NOMO-1 treated with DMSO at 0.1 percent for 48 hours (cell line): ENCODE results near the gene MYO6.
A peak's percentile ranks its signal among the peaks of the same experiment; 100 is the strongest.

ENCODE experiments used
- DNase-seq: peaks from one replicate; lab custom pipeline; 2025; ENCODE audit not compliant: unreplicated experiment; lab: John Stamatoyannopoulos, UW

MYO6 gene

DNA sequence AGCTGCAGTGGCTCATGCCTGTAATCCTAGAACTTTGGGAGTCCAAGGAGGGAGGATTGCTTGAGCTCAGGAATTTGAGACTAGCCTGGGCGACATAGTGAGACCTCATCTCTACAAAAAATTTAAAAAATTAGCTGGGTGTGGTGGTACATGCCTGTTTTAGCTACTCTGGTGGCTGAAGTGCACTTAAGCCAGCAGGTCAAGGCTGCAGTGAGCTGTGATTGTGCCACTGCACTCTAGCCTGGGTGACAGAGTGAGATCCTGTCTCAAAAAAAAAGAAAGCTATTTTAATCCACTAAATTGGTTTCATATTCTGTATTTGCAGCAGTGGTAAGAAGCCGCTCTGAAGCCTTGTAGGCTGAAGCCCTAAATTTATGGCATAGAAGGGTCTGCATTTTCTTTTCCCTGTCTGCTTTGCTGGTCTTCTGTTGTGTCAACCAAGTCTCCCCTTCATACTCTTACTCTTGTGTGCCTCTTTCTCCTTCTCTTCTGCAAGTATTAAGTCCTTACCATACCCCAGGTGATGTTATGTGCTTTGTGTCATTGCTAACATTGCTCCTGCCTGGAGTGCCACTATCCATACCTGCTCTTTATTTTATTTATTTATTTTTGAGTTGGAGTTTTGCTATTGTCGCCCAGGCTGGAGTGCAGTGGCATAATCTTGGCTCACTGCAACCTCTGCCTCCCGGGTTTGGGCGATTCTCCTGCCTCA is 70.9 kb downstream of the MYO6 start:
- DNase-seq = no peak

- DNase-seq = no peak
Observed at GRCh38 chr6:75824160-75824559, 75.1 kb downstream of the MYO6 start.

DNA sequence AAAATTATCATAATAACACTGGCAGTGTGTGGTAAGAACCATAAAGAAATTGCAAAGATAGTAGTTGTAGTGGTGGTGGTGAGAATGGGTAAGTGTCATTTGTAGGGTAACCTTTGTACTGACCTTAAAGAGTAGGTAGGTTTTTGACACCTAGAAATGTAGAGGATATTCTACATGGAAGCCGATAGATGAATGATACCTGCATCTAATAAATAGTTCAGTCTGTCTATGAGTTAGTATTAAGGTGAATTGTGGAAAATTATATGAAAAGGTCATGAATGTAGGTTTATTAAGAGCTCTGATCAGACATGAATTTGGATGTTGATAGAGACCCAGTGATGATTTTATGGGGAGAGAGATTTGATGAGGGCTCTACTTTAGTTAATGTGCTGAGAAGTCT is 78.1 kb downstream of the MYO6 start:
- DNase-seq = no peak

- no peak for DNase-seq
Observed at GRCh38 chr6:75830959-75831885, 82.2 kb downstream of the MYO6 start.

- DNase-seq = no peak
Observed at GRCh38 chr6:75834447-75834846, 85.4 kb downstream of the MYO6 start.

DNA sequence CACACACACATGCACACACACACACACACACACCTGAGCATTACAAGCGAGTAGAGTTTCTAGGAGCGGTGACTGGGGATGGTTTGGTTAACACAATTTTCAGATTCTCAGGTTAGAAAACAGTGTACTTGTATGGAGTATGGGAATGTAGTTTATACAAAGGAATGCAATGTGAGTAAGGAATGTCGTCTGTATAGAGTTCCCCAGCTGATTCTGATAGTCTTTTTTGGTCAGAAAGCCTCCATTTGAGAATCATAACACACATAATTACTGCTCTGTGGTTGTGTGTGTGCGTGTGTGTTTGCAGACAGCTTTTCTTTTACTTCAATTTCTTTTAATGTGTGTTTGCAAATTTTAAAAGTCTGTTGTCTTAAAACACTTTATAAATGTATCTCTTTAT is 93.2 kb downstream of the MYO6 start:
- no peak for DNase-seq

DNA sequence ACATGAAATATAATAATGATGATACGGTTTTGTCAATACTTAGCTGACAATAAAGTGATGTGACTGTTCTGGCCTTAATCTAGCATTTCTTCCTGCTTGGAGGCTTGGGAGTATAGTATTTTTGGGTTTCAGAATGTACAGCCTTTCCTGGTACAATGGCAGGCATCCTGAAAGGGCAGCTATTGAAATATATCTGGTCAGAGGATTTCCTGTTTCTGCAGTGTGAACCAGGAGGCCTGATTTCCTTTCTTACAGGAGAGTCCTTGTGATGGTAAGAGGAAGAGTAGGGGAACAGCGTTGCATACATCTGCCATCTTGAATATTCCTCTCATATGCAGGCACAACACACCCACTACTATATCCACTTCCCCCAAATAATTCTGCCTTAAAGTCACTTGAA is 93.7 kb downstream of the MYO6 start:
- DNase-seq = no peak

- DNase-seq = no peak
Observed at GRCh38 chr6:75843396-75843795, 94.4 kb downstream of the MYO6 start.

GRCh38 chr6:75848274-75848673 is 99.2 kb downstream of the MYO6 start:
- no peak for DNase-seq

GRCh38 chr6:75849329-75850025 is 100.4 kb downstream of the MYO6 start:
- DNase-seq = no peak

GRCh38 chr6:75850026-75850833 is 101.2 kb downstream of the MYO6 start:
- peak; percentile 37 for DNase-seq

GRCh38 chr6:75852721-75853120 is 103.7 kb downstream of the MYO6 start:
- DNase-seq = peak; percentile 21

DNA sequence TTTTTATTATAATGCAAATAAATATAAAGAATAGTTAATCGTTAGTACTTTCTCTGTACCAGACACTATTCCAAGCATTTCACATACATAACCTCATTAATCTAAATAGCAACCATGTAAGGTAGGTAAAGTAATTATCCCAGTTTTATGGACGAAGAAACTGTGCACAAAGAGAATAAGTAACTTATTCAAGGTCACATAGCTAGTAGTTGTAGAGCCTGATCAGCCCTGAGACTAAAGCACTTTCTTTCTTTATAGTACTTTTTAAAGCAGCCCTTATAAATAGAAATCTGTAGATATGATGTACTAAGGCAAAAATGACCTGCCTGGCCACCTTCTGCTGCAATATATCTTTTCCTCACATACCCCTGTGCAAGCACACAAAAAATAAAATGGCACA is 104.8 kb downstream of the MYO6 start:
- DNase-seq = no peak

DNA sequence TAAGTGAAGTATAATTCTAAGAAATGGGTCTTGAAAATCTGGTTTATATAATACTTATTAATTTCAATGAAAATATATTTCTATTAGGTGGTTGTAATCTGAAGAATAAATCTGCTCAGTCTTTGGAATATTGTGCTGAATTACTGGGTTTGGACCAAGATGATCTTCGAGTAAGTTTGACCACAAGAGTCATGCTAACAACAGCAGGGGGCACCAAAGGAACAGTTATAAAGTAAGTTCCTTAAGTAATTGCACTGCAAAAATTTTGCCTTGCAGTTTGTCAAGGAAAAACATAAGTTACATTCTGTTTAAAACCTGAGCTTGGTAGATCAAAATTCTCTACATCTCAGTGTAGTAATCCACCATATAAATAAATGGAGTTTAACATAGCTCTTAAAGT is 106.0 kb downstream of the MYO6 start:
- peak; percentile 53 for DNase-seq

- no peak for DNase-seq
Observed at GRCh38 chr6:75856902-75857301, 107.9 kb downstream of the MYO6 start.

GRCh38 chr6:75863001-75863400 is 114.0 kb downstream of the MYO6 start:
- no peak for DNase-seq

- DNase-seq = no peak
Observed at GRCh38 chr6:75863784-75864183, 114.7 kb downstream of the MYO6 start.

GRCh38 chr6:75864446-75864845 is 115.4 kb downstream of the MYO6 start:
- no peak for DNase-seq

- DNase-seq = no peak
Observed at GRCh38 chr6:75870389-75870788, 121.3 kb downstream of the MYO6 start.

DNA sequence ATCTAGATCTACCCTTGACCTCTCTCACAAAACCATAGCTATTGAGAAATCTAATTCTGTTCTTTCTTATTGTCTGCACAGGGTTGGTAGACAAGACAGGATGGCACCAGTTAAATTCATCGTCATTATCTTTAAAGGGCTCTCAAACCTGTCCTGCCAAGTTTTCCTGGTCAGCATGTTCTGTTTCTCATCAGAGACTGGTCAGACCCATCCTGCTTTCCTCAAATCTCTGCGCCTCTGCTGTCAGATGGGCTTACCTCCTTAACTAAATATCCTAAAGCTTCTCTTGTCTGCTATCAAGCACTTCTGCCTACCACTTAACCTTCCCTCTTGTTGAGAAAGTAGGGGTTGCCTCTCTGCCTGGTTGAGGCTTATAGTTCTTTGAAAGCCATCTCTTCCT is 125.2 kb downstream of the MYO6 start:
- no peak for DNase-seq

DNA sequence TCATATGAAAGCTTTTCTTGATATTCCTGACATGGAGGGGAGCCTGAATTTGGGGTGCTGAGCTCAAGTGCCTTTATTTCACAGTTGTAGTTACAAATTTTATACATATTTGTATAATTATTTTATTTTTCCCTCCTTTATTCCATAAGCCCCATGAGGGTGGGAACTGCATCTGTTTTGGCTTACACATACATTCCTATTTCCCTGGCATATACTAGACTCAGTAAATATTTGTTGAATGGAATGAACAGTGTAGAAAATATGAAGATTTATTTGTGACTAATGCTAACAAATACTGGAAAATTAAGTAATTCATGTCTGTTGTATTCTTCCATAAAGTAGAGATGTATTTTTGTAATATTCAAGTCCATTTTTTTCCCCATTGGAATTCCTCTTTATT is 127.1 kb downstream of the MYO6 start:
- DNase-seq = no peak
